OCI-LY7 (cell line): ENCODE measurements around the gene SMIM38.

Source experiments
- CTCF ChIP-seq: fragments of 200-600 bp; sonication (generic); conservative IDR thresholded peaks from 2 replicates; pipeline ENCODE4 v1.5.1; 2014; ENCODE audit warnings: mild to moderate bottlenecking, antibody characterized with exemption, low read length, moderate library complexity, mixed read lengths
- EZH2phosphoT487 ChIP-seq: fragments of 200-600 bp; sonication (generic); IDR thresholded peaks from 2 replicates; pipeline ENCODE4 v1.6.1; 2018; ENCODE audit warnings: low read depth, borderline replicate concordance, mild to moderate bottlenecking, mixed run types, antibody characterized with exemption, low read length, moderate library complexity, mixed read lengths

GRCh38 chr11:69186316-69187260, 30.9 kb downstream of the SMIM38 start:
- no peak for TF ChIP-seq CTCF
- TF ChIP-seq EZH2phosphoT487: no peak
